ENCODE results near the gene ATG5. TPM values are rescaled to one million over a fixed set of nuclear protein-coding genes. Genes with fewer than 3 reads are reported as not detected.
"Not testable (repeated sequence)": the region's sequence is repeated elsewhere in the genome, so short reads cannot be mapped to it uniquely, and the experiment has no call there.

Gene ATG5
- polyA plus RNA-seq, 4 donors = 43.4 to 56.4 (median 45.8) TPM

- not testable (repeated sequence) for DNase-seq (ENCODE audit: low read depth in 4 of 4, low spot score in 2 of 4)
Measured at GRCh38 chr6:106264433-106264832, 61.1 kb downstream of the ATG5 start.

GRCh38 chr6:106259748-106260147, 65.8 kb downstream of the ATG5 start:
- DNase-seq (ENCODE audit: low read depth in 4 of 4, low spot score in 2 of 4) = not testable (repeated sequence)

GRCh38 chr6:106258726-106259125, 66.8 kb downstream of the ATG5 start:
- DNase-seq (ENCODE audit: low read depth in 4 of 4, low spot score in 2 of 4) = no peak

- no peak for DNase-seq (ENCODE audit: low read depth in 4 of 4, low spot score in 2 of 4)
Measured at GRCh38 chr6:106257195-106257594, 68.4 kb downstream of the ATG5 start.

- no peak for DNase-seq (ENCODE audit: low read depth in 4 of 4, low spot score in 2 of 4)
Measured at GRCh38 chr6:106256201-106256968, 69.2 kb downstream of the ATG5 start.

- DNase-seq (ENCODE audit: low read depth in 4 of 4, low spot score in 2 of 4) = no peak
Measured at GRCh38 chr6:106255306-106255705, 70.3 kb downstream of the ATG5 start.

GRCh38 chr6:106254636-106255035, 70.9 kb downstream of the ATG5 start:
- no peak for DNase-seq (ENCODE audit: low read depth in 4 of 4, low spot score in 2 of 4)

- no peak for DNase-seq (ENCODE audit: low read depth in 4 of 4, low spot score in 2 of 4)
Measured at GRCh38 chr6:106253731-106254130, 71.8 kb downstream of the ATG5 start.

- no peak for DNase-seq (ENCODE audit: low read depth in 4 of 4, low spot score in 2 of 4)
Measured at GRCh38 chr6:106253172-106253571, 72.4 kb downstream of the ATG5 start.

GRCh38 chr6:106252687-106253086, 72.9 kb downstream of the ATG5 start:
- no peak for DNase-seq (ENCODE audit: low read depth in 4 of 4, low spot score in 2 of 4)

GRCh38 chr6:106251531-106252255, 73.9 kb downstream of the ATG5 start:
- not testable (repeated sequence) for DNase-seq (ENCODE audit: low read depth in 4 of 4, low spot score in 2 of 4)

GRCh38 chr6:106250953-106251352, 74.6 kb downstream of the ATG5 start:
- DNase-seq (ENCODE audit: low read depth in 4 of 4, low spot score in 2 of 4) = no peak

GRCh38 chr6:106249658-106250057, 75.9 kb downstream of the ATG5 start:
- no peak for DNase-seq (ENCODE audit: low read depth in 4 of 4, low spot score in 2 of 4)

- no peak for DNase-seq (ENCODE audit: low read depth in 4 of 4, low spot score in 2 of 4)
Measured at GRCh38 chr6:106247733-106248132, 77.8 kb downstream of the ATG5 start.

- DNase-seq (ENCODE audit: low read depth in 4 of 4, low spot score in 2 of 4) = no peak
Measured at GRCh38 chr6:106247293-106247692, 78.3 kb downstream of the ATG5 start.

- DNase-seq (ENCODE audit: low read depth in 4 of 4, low spot score in 2 of 4) = no peak
Measured at GRCh38 chr6:106244931-106245330, 80.6 kb downstream of the ATG5 start.

- no peak for DNase-seq (ENCODE audit: low read depth in 4 of 4, low spot score in 2 of 4)
Measured at GRCh38 chr6:106244521-106244920, 81.0 kb downstream of the ATG5 start.

- no peak for DNase-seq (ENCODE audit: low read depth in 4 of 4, low spot score in 2 of 4)
Measured at GRCh38 chr6:106243261-106243660, 82.3 kb downstream of the ATG5 start.

GRCh38 chr6:106241498-106241897, 84.1 kb downstream of the ATG5 start:
- DNase-seq (ENCODE audit: low read depth in 4 of 4, low spot score in 2 of 4) = no peak

GRCh38 chr6:106237286-106237685, 88.3 kb downstream of the ATG5 start:
- DNase-seq (ENCODE audit: low read depth in 4 of 4, low spot score in 2 of 4) = no peak

GRCh38 chr6:106229876-106230445, 95.6 kb downstream of the ATG5 start:
- not testable (repeated sequence) for DNase-seq (ENCODE audit: low read depth in 4 of 4, low spot score in 2 of 4)

Measured in left renal cortex interstitium (tissue), 4 donors.